Caco-2 (cell line): ENCODE measurements around the gene MOB1B. TPM values are rescaled to one million over a fixed set of nuclear protein-coding genes. Genes with fewer than 3 reads are reported as not detected.

Experiments used
- BruUV-seq: library from RNA; stranded (reverse); fragments of 400-500 nt; replicated peaks from 2 replicates; lab custom pipeline; 2021; lab: Mats Ljungman, UMichigan
- CTCF ChIA-PET: fragments of 300-600 bp; sonication (Branson Sonifier 250); formaldehyde crosslinking; loops from one replicate; lab custom pipeline; 2022; ENCODE audit warnings: antibody characterized with exemption; lab: Charles Lee
- POLR2A ChIA-PET: fragments of 300-600 bp; sonication (Branson Sonifier 250); formaldehyde crosslinking; loops from one replicate; lab custom pipeline; 2022; ENCODE audit warnings: antibody characterized with exemption; lab: Charles Lee
- DNase-seq, 2 experiments: peaks; one replicate each; pipeline versions ENCODE4 v3.0.0 to v3.0.0-alpha.2; 2020 to 2022
- H3K27me3 ChIP-seq: replicated peaks from 2 replicates; pipeline ENCODE4 v1.6.0; 2011; ENCODE audit warnings: low read length; ENCODE audit not compliant: control insufficient read depth, insufficient read depth
- H3K36me3 ChIP-seq: 2 replicates; pipeline ENCODE4 v1.5.1; 2011; ENCODE audit warnings: low read length; ENCODE audit not compliant: control insufficient read depth, insufficient read depth
- H3K4me1 ChIP-seq: fragments of 250-450 bp; sonication (Bioruptor Pico); 2 replicates; pipeline ENCODE4 v1.5.1; 2020; ENCODE audit warnings: mild to moderate bottlenecking
- H3K4me3 ChIP-seq: 2 replicates; pipeline ENCODE4 v1.5.1; 2011; ENCODE audit warnings: low read depth, mild to moderate bottlenecking, control low read depth, low read length
- H3K9me3 ChIP-seq: fragments of 250-450 bp; sonication (Bioruptor Pico); 2 replicates; pipeline ENCODE4 v1.5.1; 2020; ENCODE audit warnings: mild to moderate bottlenecking, moderate library complexity
- H3K27ac Mint-ChIP-seq: one replicate; pipeline ENCODE4 v1.8.0; 2022; ENCODE audit warnings: mixed read lengths; ENCODE audit not compliant: unreplicated experiment
- H3K27me3 Mint-ChIP-seq: one replicate; pipeline ENCODE4 v1.8.0; 2022; ENCODE audit warnings: mixed read lengths; ENCODE audit not compliant: insufficient read depth, unreplicated experiment
- H3K36me3 Mint-ChIP-seq: one replicate; pipeline ENCODE4 v1.8.0; 2022; ENCODE audit warnings: mild to moderate bottlenecking, mixed read lengths; ENCODE audit not compliant: insufficient read depth, unreplicated experiment
- H3K4me1 Mint-ChIP-seq: one replicate; pipeline ENCODE4 v1.8.0; 2022; ENCODE audit warnings: low read depth, mixed read lengths; ENCODE audit not compliant: unreplicated experiment
- H3K4me3 Mint-ChIP-seq: one replicate; pipeline ENCODE4 v1.8.0; 2022; ENCODE audit warnings: mild to moderate bottlenecking, moderate library complexity, mixed read lengths; ENCODE audit not compliant: unreplicated experiment
- H3K9me3 Mint-ChIP-seq: one replicate; pipeline ENCODE4 v1.8.0; 2022; ENCODE audit warnings: mixed read lengths; ENCODE audit not compliant: unreplicated experiment
- intact Hi-C: fragments of 100-400 bp; cut with micrococcal nuclease; formaldehyde crosslinking; loops from one replicate; pipeline ENCODE4 v1.10.0; 2022; ENCODE audit not compliant: unreplicated experiment
- total RNA-seq: library from RNA; stranded (reverse); gene quantifications from 2 replicates; pipeline ENCODE4 v1.2.3, GENCODE V29; 2022
- TF ChIP-seq, protein P1 (sequence below), 2 experiments: fragments of 200-600 bp in 1 of 2; IDR thresholded peaks; 1 replicate in 1 of 2; 2 replicates in 1 of 2; pipeline versions ENCODE4 v1.5.1 to v1.8.0; 2011 to 2022; ENCODE audit warnings: antibody characterized with exemption in 1 of 2, control low read depth in 1 of 2, inconsistent platforms in 1 of 2, low read depth in 1 of 2, low read length in 1 of 2, mild to moderate bottlenecking in 1 of 2, moderate library complexity in 1 of 2; ENCODE audit not compliant: insufficient read depth in 1 of 2, severe bottlenecking in 1 of 2, unreplicated experiment in 1 of 2

MOB1B gene
- total RNA-seq, 1 experiment from 2014 or later = 23.6 TPM

DNA sequence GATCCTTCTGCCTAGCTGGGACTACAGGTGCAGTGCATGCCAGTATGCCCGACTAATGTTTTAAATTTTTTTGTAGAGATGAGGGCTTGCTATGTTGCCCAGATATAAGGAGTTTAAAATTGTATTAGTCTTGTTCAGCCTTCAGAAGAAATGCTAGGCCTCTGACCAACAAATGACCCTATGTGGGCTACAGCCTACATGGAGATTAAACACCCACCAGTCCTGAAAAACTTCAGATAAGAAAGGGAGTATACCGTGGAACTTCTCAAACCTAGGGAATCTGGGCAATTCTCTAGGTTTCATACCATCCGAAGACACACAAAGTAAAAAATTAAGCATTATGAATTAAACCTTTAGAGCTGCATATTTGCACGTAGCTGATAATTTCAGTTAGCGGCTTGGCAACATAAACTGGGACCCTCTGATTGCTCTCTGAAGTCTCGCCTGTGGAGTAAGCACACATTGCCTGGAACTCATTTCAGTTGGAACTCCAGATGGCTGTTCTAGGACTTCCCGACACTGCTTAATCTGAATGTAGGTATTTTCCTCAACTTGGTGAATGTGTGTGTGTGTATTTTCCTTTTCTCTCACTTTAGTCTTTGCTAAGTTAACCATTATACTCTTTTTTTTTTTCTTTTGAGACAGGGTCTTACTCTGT lies 33.0 kb downstream of the MOB1B start:
- no peaks in the 10 kb centered on the region for H3K27me3 ChIP-seq
- no peak for DNase-seq
- H3K27ac Mint-ChIP-seq = no peak overlapping the region
- ChIA-PET POLR2A (no interaction called here), CTCF (no interaction called here)
- H3K36me3 Mint-ChIP-seq = peaks cover 6% of the 10 kb centered on the region
- no TSS peak for BruUV-seq
- H3K4me1 ChIP-seq = no peaks in the 10 kb centered on the region
- TF ChIP-seq, protein P1, sequence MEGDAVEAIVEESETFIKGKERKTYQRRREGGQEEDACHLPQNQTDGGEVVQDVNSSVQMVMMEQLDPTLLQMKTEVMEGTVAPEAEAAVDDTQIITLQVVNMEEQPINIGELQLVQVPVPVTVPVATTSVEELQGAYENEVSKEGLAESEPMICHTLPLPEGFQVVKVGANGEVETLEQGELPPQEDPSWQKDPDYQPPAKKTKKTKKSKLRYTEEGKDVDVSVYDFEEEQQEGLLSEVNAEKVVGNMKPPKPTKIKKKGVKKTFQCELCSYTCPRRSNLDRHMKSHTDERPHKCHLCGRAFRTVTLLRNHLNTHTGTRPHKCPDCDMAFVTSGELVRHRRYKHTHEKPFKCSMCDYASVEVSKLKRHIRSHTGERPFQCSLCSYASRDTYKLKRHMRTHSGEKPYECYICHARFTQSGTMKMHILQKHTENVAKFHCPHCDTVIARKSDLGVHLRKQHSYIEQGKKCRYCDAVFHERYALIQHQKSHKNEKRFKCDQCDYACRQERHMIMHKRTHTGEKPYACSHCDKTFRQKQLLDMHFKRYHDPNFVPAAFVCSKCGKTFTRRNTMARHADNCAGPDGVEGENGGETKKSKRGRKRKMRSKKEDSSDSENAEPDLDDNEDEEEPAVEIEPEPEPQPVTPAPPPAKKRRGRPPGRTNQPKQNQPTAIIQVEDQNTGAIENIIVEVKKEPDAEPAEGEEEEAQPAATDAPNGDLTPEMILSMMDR (IDR thresholded peaks at IDR 0.05; ENCODE audit: insufficient read depth in 1 of 2, low read depth in 1 of 2, low read length in 1 of 2, severe bottlenecking in 1 of 2, unreplicated experiment in 1 of 2) = no peak
- no peaks in the 10 kb centered on the region for H3K4me1 Mint-ChIP-seq
- no peak overlapping the region for H3K4me3 Mint-ChIP-seq
- no peak overlapping the region for H3K4me3 ChIP-seq
- H3K27me3 Mint-ChIP-seq = no peaks in the 10 kb centered on the region
- no peaks in the 10 kb centered on the region for H3K9me3 Mint-ChIP-seq
- no peaks in the 10 kb centered on the region for H3K9me3 ChIP-seq
- intact Hi-C loops = no loop called here
- no peaks in the 10 kb centered on the region; the same call in 1 of the 2 replicates for H3K36me3 ChIP-seq

DNA sequence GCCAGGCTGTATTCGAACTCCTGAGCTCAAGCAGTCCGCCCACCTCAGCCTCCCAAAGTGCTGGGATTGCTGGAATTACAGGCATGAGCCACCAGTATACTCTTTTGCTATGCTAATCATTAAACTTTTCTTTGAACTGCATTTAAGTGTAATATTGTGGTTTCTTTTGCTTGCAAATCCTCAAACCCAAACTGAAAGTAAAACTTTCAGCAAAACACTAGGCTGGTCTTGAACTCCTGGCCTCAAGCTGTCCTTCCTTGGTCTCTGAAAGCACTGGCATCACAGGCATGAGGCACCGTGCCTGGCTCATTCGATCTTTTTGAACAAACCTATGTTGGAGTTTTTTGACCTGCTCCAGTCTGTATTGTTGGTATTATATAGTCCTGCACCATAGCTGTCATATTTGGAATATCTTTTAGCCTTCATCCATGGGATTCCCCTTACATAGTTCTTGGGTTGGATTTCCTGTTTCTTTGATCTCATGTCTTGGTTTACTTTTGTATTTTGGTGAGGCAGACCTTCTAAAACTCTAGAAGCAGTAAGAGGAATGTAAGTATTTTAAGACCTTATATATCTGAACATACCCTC lies 34.1 kb downstream of the MOB1B start:
- Mint-ChIP-seq H3K4me1 (no peaks in the 10 kb centered on the region), H3K27me3 (no peaks in the 10 kb centered on the region), H3K36me3 (peaks cover 6% of the 10 kb centered on the region), H3K4me3 (no peak overlapping the region), H3K9me3 (no peaks in the 10 kb centered on the region), H3K27ac (no peak overlapping the region)
- TF ChIP-seq, protein P1 (IDR thresholded peaks at IDR 0.05; ENCODE audit: insufficient read depth in 1 of 2, low read depth in 1 of 2, low read length in 1 of 2, severe bottlenecking in 1 of 2, unreplicated experiment in 1 of 2) = no peak
- ChIA-PET POLR2A (no interaction called here), CTCF (no interaction called here)
- H3K4me1 ChIP-seq = no peaks in the 10 kb centered on the region
- no TSS peak for BruUV-seq
- intact Hi-C loops = no loop called here
- H3K36me3 ChIP-seq = no peaks in the 10 kb centered on the region; the same call in 1 of the 2 replicates
- DNase-seq = no peak
- no peak overlapping the region for H3K4me3 ChIP-seq
- H3K9me3 ChIP-seq = no peaks in the 10 kb centered on the region
- H3K27me3 ChIP-seq = no peaks in the 10 kb centered on the region

DNA sequence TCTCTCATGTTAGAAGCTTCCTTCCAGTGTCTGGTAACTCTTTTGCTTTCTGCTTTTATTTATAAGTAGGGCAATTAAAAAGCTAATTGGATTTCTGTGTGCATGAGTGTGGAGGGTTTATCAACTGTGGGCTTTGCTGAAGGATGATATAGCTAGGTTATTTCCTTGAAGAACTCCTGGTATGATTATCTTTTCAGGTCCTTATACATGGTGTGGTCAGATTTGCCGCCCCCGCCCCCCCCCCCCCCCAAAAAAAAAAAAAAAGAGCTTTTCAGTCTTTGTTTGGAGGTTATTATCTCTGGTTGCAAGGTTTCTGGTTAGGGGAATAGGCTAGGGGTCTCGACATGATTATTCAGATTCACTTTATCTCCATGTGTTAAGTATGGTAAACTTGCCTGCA lies 35.9 kb downstream of the MOB1B start:
- Histone ChIP-seq H3K36me3 (no peaks in the 10 kb centered on the region; the same call in 1 of the 2 replicates), H3K9me3 (no peaks in the 10 kb centered on the region), H3K4me1 (no peaks in the 10 kb centered on the region), H3K27me3 (no peaks in the 10 kb centered on the region), H3K4me3 (no peak overlapping the region)
- intact Hi-C loops = no loop called here
- CTCF ChIA-PET = no interaction called here
- TF ChIP-seq, protein P1 (IDR thresholded peaks at IDR 0.05; ENCODE audit: insufficient read depth in 1 of 2, low read depth in 1 of 2, low read length in 1 of 2, severe bottlenecking in 1 of 2, unreplicated experiment in 1 of 2) = no peak
- Mint-ChIP-seq H3K36me3 (peaks cover 6% of the 10 kb centered on the region), H3K4me3 (no peak overlapping the region), H3K27ac (no peak overlapping the region), H3K9me3 (no peaks in the 10 kb centered on the region), H3K27me3 (no peaks in the 10 kb centered on the region), H3K4me1 (no peaks in the 10 kb centered on the region)
- DNase-seq = no peak
- BruUV-seq = no TSS peak
- POLR2A ChIA-PET = no interaction called here
